SU-DHL-6 (cell line): ENCODE measurements around the gene LRP4.

Source experiments
- EZH2phosphoT487 ChIP-seq: fragments of 200-600 bp; sonication (generic), shearing (Covaris generic); conservative IDR thresholded peaks from 2 replicates; pipeline ENCODE4 v1.6.1; 2018; ENCODE audit warnings: mild to moderate bottlenecking, antibody characterized with exemption, low read length, moderate library complexity, mixed read lengths
- TF ChIP-seq, protein P1 (sequence below): fragments of 200-600 bp; sonication (generic); IDR thresholded peaks from one replicate; pipeline ENCODE4 v1.5.1; 2017; ENCODE audit warnings: antibody characterized with exemption, mild to moderate bottlenecking, low read length, moderate library complexity; ENCODE audit not compliant: insufficient read depth, poor library complexity, severe bottlenecking

DNA sequence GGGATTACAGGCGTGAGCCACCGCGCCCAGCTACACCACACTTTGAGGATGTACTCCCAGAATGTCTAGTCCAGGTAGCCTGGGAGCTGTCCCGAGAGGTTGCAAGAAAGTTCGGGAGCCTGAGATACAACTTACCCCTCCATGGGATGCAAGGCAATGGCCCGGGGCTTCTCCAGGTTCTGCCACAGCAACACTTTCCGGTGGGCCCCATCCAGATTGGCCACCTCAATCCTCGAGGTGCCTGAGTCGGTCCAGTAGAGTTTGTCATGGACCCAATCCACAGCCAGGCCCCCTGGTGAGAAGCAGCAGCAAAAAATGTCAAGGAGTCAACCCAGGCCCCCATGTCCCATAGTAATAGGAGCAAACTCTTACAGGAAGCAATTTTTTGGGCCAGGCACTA, 25.5 kb downstream of the LRP4 start:
- TF ChIP-seq, protein P1, sequence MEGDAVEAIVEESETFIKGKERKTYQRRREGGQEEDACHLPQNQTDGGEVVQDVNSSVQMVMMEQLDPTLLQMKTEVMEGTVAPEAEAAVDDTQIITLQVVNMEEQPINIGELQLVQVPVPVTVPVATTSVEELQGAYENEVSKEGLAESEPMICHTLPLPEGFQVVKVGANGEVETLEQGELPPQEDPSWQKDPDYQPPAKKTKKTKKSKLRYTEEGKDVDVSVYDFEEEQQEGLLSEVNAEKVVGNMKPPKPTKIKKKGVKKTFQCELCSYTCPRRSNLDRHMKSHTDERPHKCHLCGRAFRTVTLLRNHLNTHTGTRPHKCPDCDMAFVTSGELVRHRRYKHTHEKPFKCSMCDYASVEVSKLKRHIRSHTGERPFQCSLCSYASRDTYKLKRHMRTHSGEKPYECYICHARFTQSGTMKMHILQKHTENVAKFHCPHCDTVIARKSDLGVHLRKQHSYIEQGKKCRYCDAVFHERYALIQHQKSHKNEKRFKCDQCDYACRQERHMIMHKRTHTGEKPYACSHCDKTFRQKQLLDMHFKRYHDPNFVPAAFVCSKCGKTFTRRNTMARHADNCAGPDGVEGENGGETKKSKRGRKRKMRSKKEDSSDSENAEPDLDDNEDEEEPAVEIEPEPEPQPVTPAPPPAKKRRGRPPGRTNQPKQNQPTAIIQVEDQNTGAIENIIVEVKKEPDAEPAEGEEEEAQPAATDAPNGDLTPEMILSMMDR = no peak
- TF ChIP-seq EZH2phosphoT487 = no peak
